ENCODE data around the gene C9orf152.

DNA sequence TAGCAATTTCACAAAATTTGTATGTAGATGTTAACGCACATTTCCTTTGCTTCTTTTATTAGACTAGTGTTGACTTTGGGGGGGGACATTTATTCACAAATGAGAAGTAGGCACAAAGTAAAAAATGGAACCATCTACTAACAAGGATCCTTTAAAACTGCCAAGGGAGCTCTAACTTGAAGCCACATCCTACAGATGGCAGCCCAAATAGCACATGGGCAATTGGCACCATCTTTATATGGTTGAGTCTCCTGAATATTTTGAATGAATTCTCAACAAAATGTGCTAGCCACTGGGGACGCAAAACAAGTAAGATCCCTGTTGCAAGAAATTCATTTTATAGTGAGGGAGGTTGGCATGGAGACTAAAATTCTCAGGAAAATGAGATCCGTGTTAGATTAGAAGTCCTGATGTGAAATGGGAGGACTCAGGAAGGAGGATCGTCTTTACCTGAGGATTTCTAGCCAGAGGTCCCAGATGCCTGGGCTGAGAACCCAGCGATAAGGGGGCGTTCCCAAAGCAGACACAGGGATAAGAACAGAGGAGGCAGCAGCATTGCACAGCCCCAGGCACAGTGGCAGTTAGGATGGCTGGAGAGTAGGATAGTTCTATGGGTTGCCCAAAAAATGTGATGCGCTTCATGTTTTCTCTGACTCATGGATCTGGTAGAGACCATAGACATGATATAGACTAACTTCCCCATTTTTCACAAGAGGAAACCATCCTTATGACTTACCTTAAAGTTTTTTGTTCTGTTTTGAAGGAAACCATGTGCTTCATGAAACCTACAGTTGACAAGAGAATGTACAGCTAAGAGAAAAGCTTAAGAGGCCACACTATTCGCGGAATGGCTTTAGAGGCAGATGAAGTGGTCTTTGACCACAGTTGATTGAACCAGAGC, 37.4 kb downstream of the C9orf152 start:
- TF ChIP-seq EZH2 (IDR thresholded peaks at IDR 0.05; ENCODE audit: low read length): no peak
- TF ChIP-seq, protein P1, sequence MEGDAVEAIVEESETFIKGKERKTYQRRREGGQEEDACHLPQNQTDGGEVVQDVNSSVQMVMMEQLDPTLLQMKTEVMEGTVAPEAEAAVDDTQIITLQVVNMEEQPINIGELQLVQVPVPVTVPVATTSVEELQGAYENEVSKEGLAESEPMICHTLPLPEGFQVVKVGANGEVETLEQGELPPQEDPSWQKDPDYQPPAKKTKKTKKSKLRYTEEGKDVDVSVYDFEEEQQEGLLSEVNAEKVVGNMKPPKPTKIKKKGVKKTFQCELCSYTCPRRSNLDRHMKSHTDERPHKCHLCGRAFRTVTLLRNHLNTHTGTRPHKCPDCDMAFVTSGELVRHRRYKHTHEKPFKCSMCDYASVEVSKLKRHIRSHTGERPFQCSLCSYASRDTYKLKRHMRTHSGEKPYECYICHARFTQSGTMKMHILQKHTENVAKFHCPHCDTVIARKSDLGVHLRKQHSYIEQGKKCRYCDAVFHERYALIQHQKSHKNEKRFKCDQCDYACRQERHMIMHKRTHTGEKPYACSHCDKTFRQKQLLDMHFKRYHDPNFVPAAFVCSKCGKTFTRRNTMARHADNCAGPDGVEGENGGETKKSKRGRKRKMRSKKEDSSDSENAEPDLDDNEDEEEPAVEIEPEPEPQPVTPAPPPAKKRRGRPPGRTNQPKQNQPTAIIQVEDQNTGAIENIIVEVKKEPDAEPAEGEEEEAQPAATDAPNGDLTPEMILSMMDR (optimal IDR thresholded peaks at IDR 0.05 in 1 of 3, IDR thresholded peaks at IDR 0.05 in 1 of 3, conservative IDR thresholded peaks at IDR 0.05 in 1 of 3; ENCODE audit: extremely low read depth in 1 of 3, insufficient read depth in 2 of 3, low read length in 3 of 3): no peak

All from keratinocyte (primary cell).